Activated effector memory CD4-positive, alpha-beta T cell treated with anti-CD3 and anti-CD28 coated beads, Interleukin-2, amount 50 U/mL, for 16 hours (primary cell): ENCODE results near the gene ZNF700.
"Not testable (repeated sequence)": the region's sequence is repeated elsewhere in the genome, so short reads cannot be mapped to it uniquely, and the experiment has no call there.

ENCODE experiments used
- DNase-seq: peaks from one replicate; pipeline ENCODE4 v3.0.0-alpha.2; 2020

The ZNF700 gene

DNA sequence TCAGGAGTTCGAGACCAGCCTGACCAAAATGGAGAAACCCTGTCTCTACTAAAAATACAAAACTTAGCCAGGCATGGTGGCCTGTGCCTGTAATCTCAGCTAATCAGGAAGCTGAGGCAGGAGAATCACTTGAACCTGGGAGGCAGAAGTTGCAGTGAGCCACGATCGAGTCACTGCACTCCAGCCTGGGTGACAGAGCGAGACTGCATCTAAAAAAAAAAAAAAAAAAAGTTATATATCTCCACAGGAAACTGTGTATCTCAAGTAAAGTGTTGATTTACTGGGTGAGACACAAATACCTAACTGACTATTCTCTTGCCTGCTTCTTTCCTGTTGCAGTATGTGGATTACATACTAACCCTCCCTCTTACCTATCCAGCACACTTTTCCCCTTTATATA lies 67.0 kb downstream of the ZNF700 start:
- not testable (repeated sequence) for DNase-seq

DNA sequence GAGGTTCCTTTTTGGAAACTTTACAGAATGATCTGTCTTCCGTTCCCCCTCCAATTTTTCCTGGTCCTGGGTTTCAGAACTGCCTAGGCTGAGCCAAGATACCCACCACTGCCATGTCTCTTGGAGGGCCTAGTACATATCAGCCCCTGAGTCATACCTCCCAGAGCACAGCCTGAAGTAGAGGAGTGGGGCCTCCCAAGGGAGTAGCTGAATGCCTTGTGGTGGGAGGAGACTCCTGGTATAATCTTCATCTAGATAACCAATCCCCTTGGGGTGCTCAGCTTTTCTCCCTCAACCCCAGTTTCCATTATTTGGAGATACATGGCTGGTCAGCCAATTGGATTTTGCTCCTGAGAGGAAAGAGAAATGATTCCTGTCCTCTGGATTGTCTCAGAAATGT lies 70.3 kb downstream of the ZNF700 start:
- DNase-seq, result no peak
